Lower lobe of right lung (tissue), 2 donors: ENCODE measurements around the gene SINHCAF. TPM values are rescaled to one million over a fixed set of nuclear protein-coding genes. Genes with fewer than 3 reads are reported as not detected.

ENCODE experiments used
- ATAC-seq, 2 donors: fragments of 200-7000 bp; cut with Tn5 transposase; one replicate each; pipeline ENCODE4 v1.9.1; 2020 to 2022; ENCODE audit warnings: mild to moderate bottlenecking in 2 of 2, moderate library complexity in 2 of 2
- DNase-seq: peaks from one replicate; pipeline ENCODE4 v3.0.0-alpha.2; 2020
- H3K27ac ChIP-seq: fragments of 200-600 bp; one replicate; pipeline ENCODE4 v1.8.0; 2022
- H3K27me3 ChIP-seq: fragments of 200-600 bp; one replicate; pipeline ENCODE4 v1.8.0; 2022; ENCODE audit warnings: low read depth
- H3K36me3 ChIP-seq: fragments of 200-600 bp; one replicate; pipeline ENCODE4 v1.8.0; 2022; ENCODE audit warnings: mild to moderate bottlenecking
- H3K4me1 ChIP-seq: fragments of 200-600 bp; one replicate; pipeline ENCODE4 v1.8.0; 2022
- H3K4me3 ChIP-seq: fragments of 200-600 bp; one replicate; pipeline ENCODE4 v1.8.0; 2022; ENCODE audit warnings: mild to moderate bottlenecking
- H3K9me3 ChIP-seq: fragments of 200-600 bp; one replicate; pipeline ENCODE4 v1.8.0; 2022
- intact Hi-C: fragments of 100-400 bp; cut with DNase I; formaldehyde crosslinking; loops from one replicate; pipeline ENCODE4 v1.11.0; 2022
- total RNA-seq: library from RNA; stranded (reverse); fragmentation: NEBNext Ultra II Directional; extraction: Animal tissue kit (Norgen Biotek cat#: 25700); gene quantifications from one replicate; pipeline ENCODE4 v1.2.1, GENCODE V29; 2021
- TF ChIP-seq, protein P1 (sequence below): fragments of 200-600 bp; IDR thresholded peaks from one replicate; pipeline ENCODE4 v1.8.0; 2022; ENCODE audit warnings: antibody characterized with exemption, mild to moderate bottlenecking
- donor health status: DM: no; HTN: yes; CAD: no; lungs with severe emphysema.

Gene SINHCAF
- total RNA-seq, 1 donor from 2014 or later = 45.2 TPM

GRCh38 chr12:31317471-31318395, 8.2 kb downstream of the SINHCAF start:
- H3K4me3 ChIP-seq = peak overlapping the region; percentile 45
- H3K9me3 ChIP-seq = no peaks in the 10 kb centered on the region
- ATAC-seq (peak in 1 of 2 donors; percentile 48), DNase-seq (no peak)
- intact Hi-C loops = no loop called here
- peaks cover 58% of the 10 kb centered on the region for H3K4me1 ChIP-seq
- no peaks in the 10 kb centered on the region for H3K27me3 ChIP-seq
- TF ChIP-seq, protein P1, sequence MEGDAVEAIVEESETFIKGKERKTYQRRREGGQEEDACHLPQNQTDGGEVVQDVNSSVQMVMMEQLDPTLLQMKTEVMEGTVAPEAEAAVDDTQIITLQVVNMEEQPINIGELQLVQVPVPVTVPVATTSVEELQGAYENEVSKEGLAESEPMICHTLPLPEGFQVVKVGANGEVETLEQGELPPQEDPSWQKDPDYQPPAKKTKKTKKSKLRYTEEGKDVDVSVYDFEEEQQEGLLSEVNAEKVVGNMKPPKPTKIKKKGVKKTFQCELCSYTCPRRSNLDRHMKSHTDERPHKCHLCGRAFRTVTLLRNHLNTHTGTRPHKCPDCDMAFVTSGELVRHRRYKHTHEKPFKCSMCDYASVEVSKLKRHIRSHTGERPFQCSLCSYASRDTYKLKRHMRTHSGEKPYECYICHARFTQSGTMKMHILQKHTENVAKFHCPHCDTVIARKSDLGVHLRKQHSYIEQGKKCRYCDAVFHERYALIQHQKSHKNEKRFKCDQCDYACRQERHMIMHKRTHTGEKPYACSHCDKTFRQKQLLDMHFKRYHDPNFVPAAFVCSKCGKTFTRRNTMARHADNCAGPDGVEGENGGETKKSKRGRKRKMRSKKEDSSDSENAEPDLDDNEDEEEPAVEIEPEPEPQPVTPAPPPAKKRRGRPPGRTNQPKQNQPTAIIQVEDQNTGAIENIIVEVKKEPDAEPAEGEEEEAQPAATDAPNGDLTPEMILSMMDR = no peak
- H3K36me3 ChIP-seq = no peaks in the 10 kb centered on the region
- peak overlapping the region; percentile 54 for H3K27ac ChIP-seq

DNA sequence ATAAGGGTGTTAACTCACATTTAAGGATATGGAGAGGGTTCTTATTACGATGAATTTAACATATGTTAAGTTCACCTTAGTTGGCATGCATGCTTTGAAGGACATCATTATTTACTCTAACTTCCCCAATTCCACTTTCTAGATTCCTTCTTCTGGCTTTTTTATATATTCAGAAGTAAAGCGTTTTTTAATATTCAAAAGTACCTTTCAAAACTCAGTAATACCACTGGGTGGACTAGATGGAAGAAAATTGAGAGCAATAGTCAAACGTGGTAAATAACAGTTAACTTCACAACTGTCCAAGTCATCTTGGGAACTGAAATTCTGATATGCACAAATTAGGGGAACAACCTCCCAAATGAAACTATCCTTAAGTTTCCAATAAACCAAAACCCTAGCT, 9.1 kb downstream of the SINHCAF start:
- no peaks in the 10 kb centered on the region for H3K36me3 ChIP-seq
- H3K9me3 ChIP-seq = no peaks in the 10 kb centered on the region
- H3K4me3 ChIP-seq = peak overlapping the region; percentile 45
- TF ChIP-seq, protein P1 = no peak
- peak overlapping the region; percentile 54 for H3K27ac ChIP-seq
- intact Hi-C loops = no loop called here
- peaks cover 50% of the 10 kb centered on the region for H3K4me1 ChIP-seq
- no peak for DNase-seq
- ATAC-seq = no peak
- no peaks in the 10 kb centered on the region for H3K27me3 ChIP-seq

DNA sequence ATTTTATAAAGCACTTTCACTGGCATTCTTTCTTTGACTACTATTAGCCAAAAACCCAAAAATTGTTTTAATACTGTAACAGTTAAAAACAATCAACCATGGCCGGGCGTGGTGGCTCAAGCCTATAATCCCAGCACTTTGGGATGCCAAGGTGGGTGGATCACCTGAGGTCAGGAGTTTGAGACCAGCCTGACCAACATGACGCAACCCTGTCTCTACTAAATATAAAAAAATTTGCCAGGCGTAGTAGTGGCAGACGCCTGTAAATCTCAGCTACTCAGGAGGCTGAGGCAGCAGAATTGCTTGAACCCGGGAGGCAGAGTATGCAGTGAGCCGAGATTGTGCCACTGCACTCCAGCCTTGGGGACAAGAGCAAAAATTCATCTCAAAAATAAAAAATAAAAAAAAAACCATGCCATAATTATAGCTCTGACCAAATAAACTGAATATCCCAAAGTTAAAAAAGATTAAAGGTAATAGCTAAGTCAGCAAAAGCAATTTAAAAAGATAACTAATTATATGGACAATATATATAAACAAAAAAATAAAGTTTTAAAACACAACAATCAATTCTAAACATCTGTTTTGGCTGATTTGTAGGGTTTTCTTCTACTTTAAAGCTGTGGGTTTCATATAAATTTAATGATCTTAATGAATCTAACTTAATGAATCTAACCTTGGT, 10.0 kb downstream of the SINHCAF start:
- ATAC-seq = no peak
- intact Hi-C loops = no loop called here
- no peaks in the 10 kb centered on the region for H3K36me3 ChIP-seq
- TF ChIP-seq, protein P1 = no peak
- no peak for DNase-seq
- H3K27me3 ChIP-seq = no peaks in the 10 kb centered on the region
- H3K27ac ChIP-seq = no peak overlapping the region
- no peaks in the 10 kb centered on the region for H3K9me3 ChIP-seq
- H3K4me1 ChIP-seq = peaks cover 40% of the 10 kb centered on the region
- H3K4me3 ChIP-seq = no peak overlapping the region

- Histone ChIP-seq H3K27ac (no peak overlapping the region), H3K4me1 (peaks cover 38% of the 10 kb centered on the region), H3K9me3 (no peaks in the 10 kb centered on the region), H3K27me3 (no peaks in the 10 kb centered on the region), H3K36me3 (no peaks in the 10 kb centered on the region), H3K4me3 (no peak overlapping the region)
- intact Hi-C loops = no loop called here
- ATAC-seq (no peak), DNase-seq (no peak)
- TF ChIP-seq, protein P1 = no peak
Observed at GRCh38 chr12:31315044-31315715, 10.8 kb downstream of the SINHCAF start.

- TF ChIP-seq, protein P1 = no peak
- intact Hi-C loops = no loop called here
- ATAC-seq = no peak
Observed at GRCh38 chr12:31312431-31312830, 13.5 kb downstream of the SINHCAF start.

More at GRCh38 chr12:31312431-31312830, 13.5 kb downstream of the SINHCAF start:
- H3K4me1 ChIP-seq = peaks cover 21% of the 10 kb centered on the region
- H3K36me3 ChIP-seq = no peaks in the 10 kb centered on the region
- H3K27me3 ChIP-seq = no peaks in the 10 kb centered on the region
- H3K27ac ChIP-seq = no peak overlapping the region
- H3K4me3 ChIP-seq = no peak overlapping the region
- no peaks in the 10 kb centered on the region for H3K9me3 ChIP-seq
- DNase-seq = no peak
